Activated CD8-positive, alpha-beta T cell treated with anti-CD3 and anti-CD28 coated beads for 36 hours (primary cell): ENCODE data around the gene ZC3H8. TPM values are rescaled to one million over a fixed set of nuclear protein-coding genes. Genes with fewer than 3 reads are reported as not detected.

Experiments used
- ATAC-seq: fragments of 200-7000 bp; cut with Tn5 transposase; one replicate; pipeline ENCODE4 v1.10.0; 2021; ENCODE audit warnings: mild to moderate bottlenecking, moderate library complexity
- CTCF ChIA-PET: fragments of 350-600 bp; sonication (Branson Sonifier 250); formaldehyde crosslinking; loops from one replicate; lab custom pipeline; 2021; ENCODE audit warnings: antibody characterized with exemption; lab: Charles Lee
- POLR2A ChIA-PET: fragments of 350-600 bp; sonication (Branson Sonifier 250); formaldehyde crosslinking; loops from one replicate; lab custom pipeline; 2021; ENCODE audit warnings: antibody characterized with exemption; lab: Charles Lee
- DNase-seq: peaks from one replicate; pipeline ENCODE4 v3.0.0-alpha.2; 2020
- H3K27ac Mint-ChIP-seq: one replicate; pipeline ENCODE4 v1.8.0; 2021; ENCODE audit warnings: mild to moderate bottlenecking, mixed read lengths
- H3K27me3 Mint-ChIP-seq: one replicate; pipeline ENCODE4 v1.8.0; 2021; ENCODE audit warnings: mixed read lengths
- H3K36me3 Mint-ChIP-seq: one replicate; pipeline ENCODE4 v1.8.0; 2021; ENCODE audit warnings: low read depth, mixed read lengths
- H3K4me1 Mint-ChIP-seq: one replicate; pipeline ENCODE4 v1.8.0; 2021; ENCODE audit warnings: low read depth, mixed read lengths
- H3K4me3 Mint-ChIP-seq: one replicate; pipeline ENCODE4 v1.8.0; 2021; ENCODE audit warnings: mild to moderate bottlenecking, moderate library complexity, mixed read lengths
- H3K9me3 Mint-ChIP-seq: one replicate; pipeline ENCODE4 v1.8.0; 2021; ENCODE audit warnings: mixed read lengths
- intact Hi-C: fragments of 100-400 bp; cut with micrococcal nuclease; formaldehyde crosslinking; loops from one replicate; pipeline ENCODE4 v1.10.0; 2022
- total RNA-seq, 2 experiments: library from RNA; stranded (reverse); gene quantifications; one replicate each; pipeline ENCODE4 v1.2.3, GENCODE V29; 2021
- TF ChIP-seq, protein P1 (sequence below): fragments of 200-600 bp; IDR thresholded peaks from one replicate; pipeline ENCODE4 v1.8.0; 2022; ENCODE audit warnings: antibody characterized with exemption, mild to moderate bottlenecking

The ZC3H8 gene
- total RNA-seq, 2 experiments from 2014 or later: 16.7 to 22.1 TPM

DNA sequence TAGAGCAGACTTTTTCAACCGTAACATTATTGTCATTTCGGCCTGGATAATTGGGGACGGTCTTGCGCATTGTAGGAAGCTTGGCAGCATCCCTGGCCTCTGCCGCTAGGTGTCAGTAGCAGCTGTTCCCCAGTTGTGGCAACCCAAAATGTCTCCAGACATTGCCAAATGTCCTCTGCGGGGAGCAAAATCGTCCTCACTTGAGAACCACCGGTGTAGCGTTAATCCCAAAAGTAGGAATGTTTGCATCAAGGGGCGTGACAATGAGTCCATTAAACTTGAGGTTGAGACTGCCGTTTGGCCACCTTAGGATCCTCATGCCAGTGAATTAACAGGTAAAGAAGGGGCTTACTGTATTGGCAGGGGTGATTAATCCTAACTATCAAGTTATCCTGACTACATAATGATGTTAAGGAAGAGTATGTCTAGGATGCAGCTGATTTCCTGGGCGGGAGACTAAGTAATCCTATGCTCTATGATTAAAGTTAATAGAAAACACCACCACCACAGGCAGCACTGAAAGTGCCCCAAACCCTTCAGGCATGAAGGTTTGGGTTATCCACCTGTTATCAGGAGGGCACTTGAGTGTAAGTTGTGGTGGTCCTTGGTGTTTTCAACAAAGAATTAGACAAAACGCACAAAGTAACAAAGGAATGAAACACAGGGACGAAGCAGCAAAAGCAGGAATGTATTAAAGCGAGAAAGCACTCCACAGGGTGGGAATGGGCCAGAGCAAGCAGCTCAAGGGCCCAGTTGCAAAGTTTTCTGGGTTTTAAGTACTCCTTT, 4.9 kb upstream of the ZC3H8 start:
- intact Hi-C loops: loop anchor here (5.0 to 10.0 kb wide), 3 partner anchors 135 to 205 kb away; partner anchors contain the start of genes RGPD8 and TMEM87B
- peak overlapping the region; percentile 58 for H3K27ac Mint-ChIP-seq
- peaks cover 21% of the 10 kb centered on the region for H3K4me1 Mint-ChIP-seq
- TF ChIP-seq, protein P1, sequence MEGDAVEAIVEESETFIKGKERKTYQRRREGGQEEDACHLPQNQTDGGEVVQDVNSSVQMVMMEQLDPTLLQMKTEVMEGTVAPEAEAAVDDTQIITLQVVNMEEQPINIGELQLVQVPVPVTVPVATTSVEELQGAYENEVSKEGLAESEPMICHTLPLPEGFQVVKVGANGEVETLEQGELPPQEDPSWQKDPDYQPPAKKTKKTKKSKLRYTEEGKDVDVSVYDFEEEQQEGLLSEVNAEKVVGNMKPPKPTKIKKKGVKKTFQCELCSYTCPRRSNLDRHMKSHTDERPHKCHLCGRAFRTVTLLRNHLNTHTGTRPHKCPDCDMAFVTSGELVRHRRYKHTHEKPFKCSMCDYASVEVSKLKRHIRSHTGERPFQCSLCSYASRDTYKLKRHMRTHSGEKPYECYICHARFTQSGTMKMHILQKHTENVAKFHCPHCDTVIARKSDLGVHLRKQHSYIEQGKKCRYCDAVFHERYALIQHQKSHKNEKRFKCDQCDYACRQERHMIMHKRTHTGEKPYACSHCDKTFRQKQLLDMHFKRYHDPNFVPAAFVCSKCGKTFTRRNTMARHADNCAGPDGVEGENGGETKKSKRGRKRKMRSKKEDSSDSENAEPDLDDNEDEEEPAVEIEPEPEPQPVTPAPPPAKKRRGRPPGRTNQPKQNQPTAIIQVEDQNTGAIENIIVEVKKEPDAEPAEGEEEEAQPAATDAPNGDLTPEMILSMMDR: peak; percentile 92
- H3K4me3 Mint-ChIP-seq: peak overlapping the region; percentile 55
- no peaks in the 10 kb centered on the region for H3K36me3 Mint-ChIP-seq
- ChIA-PET CTCF (interaction anchor here (0.6 to 3.1 kb wide), 27 partner anchors 9 to 367 kb away, joined by 3 to 28 read pairs (median 4); no protein-coding TSS in a partner anchor), POLR2A (interaction anchor here (1.0 to 1.3 kb wide), 4 partner anchors 9 to 78 kb away, joined by 3 to 7 read pairs (median 3); partner anchors contain the start of gene ZC3H6)
- H3K27me3 Mint-ChIP-seq: peaks cover 1% of the 10 kb centered on the region
- peak; percentile 92 for DNase-seq
- peaks cover 6% of the 10 kb centered on the region for H3K9me3 Mint-ChIP-seq
- peak; percentile 48 for ATAC-seq

DNA sequence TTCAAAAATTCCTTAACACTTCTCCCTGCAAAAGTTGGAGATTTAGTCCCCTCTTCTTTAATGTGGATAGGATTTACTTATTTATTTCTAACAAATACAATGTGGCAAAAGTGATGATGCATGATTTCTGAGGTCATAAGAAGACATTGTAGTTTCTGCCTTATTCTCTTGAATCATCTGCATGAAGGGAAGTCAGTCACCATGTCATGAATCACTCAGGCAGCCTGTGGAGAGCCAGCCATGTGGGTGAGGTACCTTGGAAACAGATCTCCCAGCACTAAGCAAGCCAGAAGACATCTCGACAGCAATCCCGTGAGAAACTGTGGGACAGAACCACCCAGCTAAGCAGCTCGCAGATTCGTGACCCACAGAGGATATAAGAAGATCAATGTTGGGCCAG, 2.7 kb upstream of the ZC3H8 start:
- Mint-ChIP-seq H3K36me3 (peaks cover 10% of the 10 kb centered on the region), H3K4me3 (no peak overlapping the region), H3K9me3 (peaks cover 2% of the 10 kb centered on the region), H3K4me1 (peaks cover 34% of the 10 kb centered on the region), H3K27me3 (peaks cover 1% of the 10 kb centered on the region), H3K27ac (no peak overlapping the region)
- ChIA-PET POLR2A (no interaction called here), CTCF (interaction anchor here (1.1 to 1.7 kb wide), 2 partner anchors 12 to 20 kb away, joined by 3 to 6 read pairs; no protein-coding TSS in a partner anchor)
- TF ChIP-seq, protein P1: no peak
- DNase-seq (no peak), ATAC-seq (no peak)
- intact Hi-C loops: loop anchor here (5.0 to 10.0 kb wide), 3 partner anchors 133 to 203 kb away; partner anchors contain the start of genes RGPD8 and TMEM87B

DNA sequence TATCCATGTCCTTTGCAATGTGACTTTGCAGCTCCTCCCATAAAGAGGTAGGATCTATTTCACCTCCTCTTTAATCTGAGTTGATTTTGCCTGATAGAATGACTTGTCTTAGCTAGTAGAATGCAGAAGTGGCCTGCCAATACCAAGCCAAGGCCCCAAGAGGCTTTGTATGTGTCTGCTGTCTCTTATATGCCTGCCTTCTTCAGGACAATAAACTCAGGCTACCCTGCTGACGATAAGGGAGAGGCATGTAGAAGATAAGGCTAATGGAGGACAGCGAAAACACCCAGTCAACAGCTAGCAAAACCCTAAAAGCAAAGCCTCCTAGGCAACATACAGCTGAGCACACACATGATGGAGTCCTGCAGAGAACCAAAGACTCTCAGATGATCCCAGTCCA, 1.8 kb upstream of the ZC3H8 start:
- Mint-ChIP-seq H3K36me3 (peaks cover 10% of the 10 kb centered on the region), H3K4me3 (no peak overlapping the region), H3K27me3 (no peaks in the 10 kb centered on the region), H3K27ac (no peak overlapping the region), H3K4me1 (peaks cover 34% of the 10 kb centered on the region), H3K9me3 (no peaks in the 10 kb centered on the region)
- TF ChIP-seq, protein P1: no peak
- ChIA-PET POLR2A (interaction anchor here (1.0 to 2.6 kb wide), 2 partner anchors 21 to 101 kb away, joined by 3 to 8 read pairs; no protein-coding TSS in a partner anchor), CTCF (interaction anchor here (1.7 kb wide), 1 partner anchor 11 kb away, joined by 6 read pairs; no protein-coding TSS in a partner anchor)
- intact Hi-C loops: loop anchor here (5.0 to 10.0 kb wide), 3 partner anchors 132 to 202 kb away; partner anchors contain the start of genes RGPD8 and TMEM87B
- ATAC-seq: no peak
- DNase-seq: no peak

DNA sequence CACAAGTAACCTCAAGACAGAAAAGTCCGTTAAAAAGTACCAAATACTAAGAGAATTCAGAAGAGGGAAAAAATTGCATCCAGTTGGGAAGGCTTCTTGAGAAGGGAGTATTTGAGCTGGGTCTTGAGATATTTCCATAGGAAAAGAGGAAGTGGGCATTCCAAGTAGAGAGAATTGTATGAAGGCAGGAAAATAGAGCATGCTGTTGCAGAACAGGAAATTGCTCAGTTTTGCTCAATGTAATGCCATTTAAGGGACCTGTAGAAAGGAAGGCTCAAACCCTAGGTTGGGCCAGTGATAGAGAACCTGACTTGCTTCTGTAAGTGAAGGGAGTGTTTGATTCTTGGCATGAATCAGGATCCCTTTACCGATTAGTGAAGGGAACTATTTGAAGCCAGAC, 1.0 kb upstream of the ZC3H8 start:
- H3K36me3 Mint-ChIP-seq: peaks cover 10% of the 10 kb centered on the region
- ChIA-PET POLR2A (interaction anchor here (1.0 to 3.3 kb wide), 5 partner anchors 13 to 100 kb away, joined by 3 to 14 read pairs (median 8); no protein-coding TSS in a partner anchor), CTCF (interaction anchor here (0.5 to 1.2 kb wide), 3 partner anchors 15 to 137 kb away, joined by 3 read pairs; no protein-coding TSS in a partner anchor)
- intact Hi-C loops: loop anchor here (5.0 to 10.0 kb wide), 3 partner anchors 131 to 201 kb away; partner anchors contain the start of genes RGPD8 and TMEM87B
- peaks cover 34% of the 10 kb centered on the region for H3K4me1 Mint-ChIP-seq
- H3K27ac Mint-ChIP-seq: no peak overlapping the region
- no peaks in the 10 kb centered on the region for H3K27me3 Mint-ChIP-seq
- H3K4me3 Mint-ChIP-seq: no peak overlapping the region
- H3K9me3 Mint-ChIP-seq: no peaks in the 10 kb centered on the region
- ATAC-seq: no peak
- DNase-seq: no peak
- TF ChIP-seq, protein P1: no peak
